Left kidney (tissue), 2 donors: Measurements from ENCODE around the gene CCSER1. TPM values are rescaled to one million over a fixed set of nuclear protein-coding genes. Genes with fewer than 3 reads are reported as not detected.
"Not testable (repeated sequence)": the region's sequence is repeated elsewhere in the genome, so short reads cannot be mapped to it uniquely, and the experiment has no call there.

Experiments used
- DNase-seq: peaks from one replicate; pipeline ENCODE4 v3.0.0-alpha.2; 2013
- polyA plus RNA-seq: library from polyadenylated mRNA; unstranded; fragments of 120-200 nt; gene quantifications from one replicate; pipeline ENCODE4 v1.2.1, GENCODE V29; 2013; ENCODE audit not compliant: insufficient read length

The CCSER1 gene
- polyA plus RNA-seq, 1 donor, result 22.4 TPM

DNA sequence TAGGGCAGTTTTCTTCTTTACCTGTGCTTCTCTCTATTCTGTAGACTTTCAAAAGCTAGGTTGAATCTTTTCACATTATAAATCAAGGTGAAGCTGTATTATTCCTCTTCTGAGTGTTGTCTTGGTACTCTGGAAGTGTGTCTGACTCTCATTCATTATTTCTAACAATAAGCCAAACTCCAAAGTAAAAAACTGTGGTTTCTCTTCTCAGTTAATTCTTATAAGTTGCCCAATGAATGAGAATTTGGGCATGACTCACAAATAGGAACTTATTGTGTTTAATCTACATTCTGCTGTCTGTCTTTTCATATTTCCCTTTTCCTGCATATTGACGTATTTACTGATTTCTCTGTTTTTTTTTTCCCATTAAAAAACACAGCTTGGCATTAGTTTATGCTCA is 714.5 kb downstream of the CCSER1 start:
- no peak for DNase-seq

DNA sequence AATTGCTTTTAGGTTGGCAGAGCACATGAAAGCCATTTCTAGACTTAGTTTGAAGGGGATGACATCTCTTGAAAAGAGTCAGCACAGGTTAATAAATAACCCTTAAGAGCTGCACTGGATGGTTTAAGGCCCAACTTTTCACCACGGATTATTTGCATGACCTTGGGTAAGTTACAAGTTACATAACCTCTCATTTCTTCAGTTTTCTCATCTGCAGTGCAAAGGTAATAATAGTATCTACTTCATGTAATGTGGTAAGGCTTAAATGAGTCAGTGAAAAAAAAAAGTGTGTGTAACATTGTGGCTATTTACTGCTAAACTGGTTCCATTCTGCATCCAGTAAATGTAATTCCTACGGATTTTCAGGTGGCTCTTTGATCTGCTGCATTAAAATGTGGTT is 715.8 kb downstream of the CCSER1 start:
- peak; percentile 3 for DNase-seq

DNA sequence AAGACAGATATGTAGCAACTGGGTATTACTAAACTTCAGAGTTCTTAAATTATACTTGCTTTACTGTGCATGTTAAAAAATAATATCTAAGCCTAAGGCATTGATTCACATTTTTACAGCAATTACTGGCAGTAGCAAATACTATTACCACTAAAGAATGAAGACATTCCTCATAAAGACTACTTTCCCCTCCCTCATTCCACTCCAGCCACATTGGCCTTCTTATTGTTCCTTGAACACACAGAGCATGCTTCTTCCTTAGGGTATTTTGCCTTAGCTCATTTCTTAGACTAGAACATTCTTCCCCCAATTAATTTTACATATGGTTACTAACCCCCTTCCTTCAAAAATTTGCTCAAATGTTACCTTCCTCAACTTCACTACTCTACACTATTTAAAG is 717.0 kb downstream of the CCSER1 start:
- DNase-seq, result no peak

DNA sequence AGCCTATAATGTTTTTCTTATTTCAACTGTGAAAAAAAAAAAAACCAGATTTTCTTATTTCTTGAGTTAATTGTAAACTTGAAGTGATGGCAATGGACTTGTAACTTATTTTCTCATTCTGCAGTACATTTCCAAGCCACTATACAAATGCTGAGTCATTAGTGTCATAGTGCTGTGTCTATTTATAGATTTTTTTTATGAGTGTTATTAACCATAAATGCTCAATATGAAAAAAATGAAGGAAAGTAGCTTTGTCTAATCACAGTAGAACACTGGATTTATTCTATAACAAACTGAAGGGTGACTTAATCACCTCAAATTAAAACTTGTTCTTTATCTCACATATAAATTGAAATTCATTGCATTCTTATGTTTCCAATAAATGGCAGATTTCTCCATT is 718.6 kb downstream of the CCSER1 start:
- no peak for DNase-seq

DNA sequence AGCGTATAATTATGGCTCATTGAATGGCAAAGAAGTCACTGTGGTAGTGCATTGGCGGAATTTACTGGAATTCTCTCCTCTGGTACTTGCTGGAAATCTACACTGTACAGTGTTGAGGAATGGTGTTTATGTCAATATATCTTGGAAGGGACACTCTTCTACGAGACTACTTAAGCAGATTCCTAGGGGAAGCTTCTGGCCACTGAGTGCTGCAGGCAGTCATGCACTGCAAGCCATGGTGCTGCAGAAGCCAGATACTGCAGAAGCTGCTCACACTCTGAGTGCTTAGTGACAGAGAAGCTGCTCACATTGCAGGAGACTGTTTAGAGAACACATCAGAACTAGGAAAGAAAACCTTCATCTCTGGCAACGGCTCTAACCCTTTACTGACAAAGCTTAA is 725.0 kb downstream of the CCSER1 start:
- peak; percentile 13 for DNase-seq

DNA sequence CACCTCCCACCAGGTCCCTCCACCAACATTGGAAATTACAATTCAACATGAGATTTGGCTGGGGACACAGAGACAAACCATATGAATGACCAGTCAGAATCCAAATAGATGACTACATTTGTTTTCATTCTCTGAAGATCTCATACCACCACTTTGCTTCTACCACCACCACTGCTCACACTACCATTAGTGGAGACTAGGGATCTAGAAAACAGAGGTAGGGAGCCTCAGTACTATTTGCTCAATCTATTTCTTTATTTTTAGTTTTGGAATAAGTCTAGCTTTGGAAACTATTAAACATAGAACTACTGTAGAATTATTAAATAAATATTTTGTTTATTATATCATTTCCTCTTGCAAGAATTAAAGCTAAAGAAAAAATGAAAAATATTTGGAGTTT is 727.9 kb downstream of the CCSER1 start:
- no peak for DNase-seq

DNA sequence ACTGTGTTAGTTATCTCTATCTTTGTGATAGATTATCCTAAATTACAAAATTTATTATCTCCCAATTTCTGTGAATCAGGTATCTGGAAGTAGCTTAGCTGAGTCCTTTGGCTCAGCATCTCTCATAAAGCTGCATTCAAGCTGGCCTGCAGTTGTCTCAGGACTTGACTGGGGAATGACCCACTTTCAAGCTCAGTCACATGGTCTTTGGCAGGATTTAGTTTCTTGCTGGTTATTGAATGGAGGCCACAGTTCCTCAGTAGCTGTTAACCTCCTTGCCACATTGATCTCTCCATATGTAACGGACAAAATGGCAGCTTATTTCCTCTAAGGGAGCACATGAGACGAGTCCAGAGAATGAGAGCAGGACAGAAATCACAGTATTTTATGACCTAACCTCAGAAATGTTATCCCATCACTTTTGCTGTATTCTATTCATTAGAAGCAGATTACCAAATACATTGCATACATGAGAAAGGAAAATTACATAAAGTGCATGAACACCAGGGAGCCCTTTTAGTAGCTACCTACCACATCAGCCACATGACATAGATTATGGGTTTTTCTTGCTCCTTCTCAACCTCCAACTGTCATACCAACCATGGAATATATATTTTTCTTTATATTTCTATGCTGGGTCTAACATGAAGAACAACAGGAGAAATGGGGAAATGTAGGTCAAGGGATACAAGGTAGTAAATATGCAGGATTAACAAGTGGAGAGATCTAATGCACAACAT is 730.1 kb downstream of the CCSER1 start:
- no peak for DNase-seq

DNA sequence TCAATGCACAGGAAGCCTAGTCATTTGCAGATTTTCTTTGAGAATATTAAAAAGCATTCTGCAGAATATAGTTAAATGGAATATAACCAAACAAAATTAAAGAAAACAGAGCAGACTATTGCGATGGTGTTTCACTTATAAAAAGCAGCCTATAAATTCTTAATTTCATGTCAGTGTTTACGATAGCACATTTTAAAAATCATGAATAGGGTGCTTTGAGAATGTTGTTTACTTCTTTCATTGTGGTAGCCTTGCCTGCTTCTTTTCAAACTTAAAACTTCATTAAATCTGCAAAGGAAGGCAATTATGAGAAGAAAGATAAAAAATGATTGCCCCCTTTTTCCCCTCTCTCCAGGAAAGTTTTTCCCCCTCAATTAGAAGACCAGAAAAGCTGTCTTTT is 748.6 kb downstream of the CCSER1 start:
- DNase-seq, result no peak

DNA sequence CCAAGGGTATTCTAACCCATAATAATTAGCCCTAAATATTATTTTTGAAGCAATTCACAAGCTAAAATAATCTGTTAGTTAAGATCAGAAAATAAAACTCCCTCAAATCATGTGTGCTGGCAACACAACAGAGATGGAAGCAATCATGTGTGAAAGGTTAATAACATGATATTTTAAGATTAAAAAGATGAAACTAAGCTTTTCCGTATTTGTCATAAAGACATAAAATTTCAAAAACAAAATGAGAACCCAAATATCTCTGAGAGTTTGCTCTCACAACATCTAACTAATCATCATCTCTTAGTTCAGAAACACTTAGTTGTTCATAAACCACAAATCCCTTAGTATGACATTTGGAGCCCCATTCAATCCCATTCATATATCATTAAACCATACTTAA is 749.1 kb downstream of the CCSER1 start:
- DNase-seq, result no peak

DNA sequence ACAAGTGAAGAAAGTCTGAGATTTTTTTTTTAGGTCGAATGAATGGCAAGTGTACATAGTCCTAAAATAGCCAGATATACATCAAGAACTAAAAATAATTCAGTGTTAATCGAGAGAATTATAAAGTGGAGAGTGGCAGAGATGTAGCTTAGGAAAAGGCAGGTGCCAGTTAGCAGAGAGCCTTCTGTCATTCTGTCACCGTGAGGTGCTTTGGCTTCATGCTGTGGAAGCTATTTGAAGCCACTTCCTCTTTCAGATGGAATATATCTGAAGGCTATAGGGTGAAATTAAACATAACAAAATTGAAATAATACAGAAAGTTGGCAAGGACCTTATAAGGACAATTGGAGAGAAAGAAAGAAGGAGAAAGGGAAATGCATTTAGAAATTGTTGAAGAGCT is 756.3 kb downstream of the CCSER1 start:
- DNase-seq, result no peak

DNA sequence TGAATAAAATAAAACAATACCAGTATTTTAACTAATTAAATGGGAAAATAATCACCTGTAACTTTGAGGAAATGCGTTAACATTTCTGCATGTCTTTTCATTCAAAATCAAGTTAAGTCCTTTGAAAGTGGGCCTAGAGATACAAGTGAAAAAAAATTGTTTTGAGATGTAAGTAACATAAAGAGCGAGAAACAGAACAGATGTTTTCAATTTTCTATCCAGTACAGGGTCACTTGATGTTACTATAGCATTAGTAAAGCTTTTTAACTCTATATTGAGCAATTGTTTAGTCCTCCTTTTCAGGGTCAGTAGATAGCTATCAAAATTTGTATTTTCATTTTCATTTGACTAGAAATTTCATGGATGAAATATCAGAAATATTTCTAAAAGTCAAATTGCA is 761.4 kb downstream of the CCSER1 start:
- DNase-seq, result no peak

DNA sequence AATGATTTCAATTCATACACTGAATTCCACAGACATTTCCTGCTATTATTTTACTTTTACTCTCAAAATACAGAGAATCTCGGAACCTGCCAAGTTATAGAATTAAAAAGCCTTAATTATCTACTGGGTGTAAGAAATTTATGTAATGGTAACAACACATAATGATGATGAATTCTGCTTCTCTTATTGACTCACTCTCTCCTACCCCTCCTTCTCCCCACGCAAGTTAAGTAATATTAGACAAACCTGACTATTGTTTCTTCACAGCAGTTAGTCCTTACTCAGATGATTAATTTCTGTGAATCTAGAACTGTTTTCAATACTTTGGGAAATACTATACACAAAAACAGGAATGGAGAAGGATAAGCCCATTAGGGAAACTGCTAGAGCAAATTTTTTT is 762.0 kb downstream of the CCSER1 start:
- no peak for DNase-seq

DNA sequence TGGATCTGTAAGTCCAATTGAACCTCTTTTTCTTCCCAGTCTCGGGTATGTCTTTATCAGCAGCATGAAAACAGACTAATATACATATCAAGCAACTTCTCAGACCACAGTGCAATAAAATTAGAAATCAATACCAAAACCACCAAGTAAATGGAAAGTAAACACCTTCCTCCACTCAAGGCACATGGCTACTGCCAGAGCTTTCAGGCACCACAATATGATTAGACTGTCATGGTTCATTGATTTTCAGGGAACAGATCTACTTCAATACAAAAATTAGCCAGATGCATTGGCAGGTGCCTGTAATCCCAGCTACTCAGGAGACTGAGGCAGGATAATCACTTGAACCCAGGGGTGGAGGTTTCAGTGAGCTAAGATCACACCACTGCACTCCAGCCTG is 776.2 kb downstream of the CCSER1 start:
- not testable (repeated sequence) for DNase-seq

DNA sequence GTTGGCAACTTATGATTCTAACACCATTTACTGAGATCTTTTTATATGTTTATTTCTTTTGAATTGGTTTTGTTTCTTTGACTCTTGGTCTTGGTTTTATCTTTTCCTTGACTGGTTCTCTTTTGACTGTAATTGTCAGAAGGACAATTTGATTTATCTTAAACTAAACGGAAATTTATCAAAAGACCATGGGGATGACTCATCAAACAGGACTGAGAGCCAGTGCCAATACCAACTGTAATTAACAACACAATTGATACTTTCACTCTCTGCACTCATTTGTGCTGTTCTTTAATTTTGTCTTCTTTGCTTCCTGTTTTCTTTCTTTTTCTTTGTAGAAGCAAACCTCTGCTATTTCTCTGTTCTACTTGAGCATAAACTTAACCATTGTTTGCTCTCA is 776.8 kb downstream of the CCSER1 start:
- DNase-seq, result no peak

DNA sequence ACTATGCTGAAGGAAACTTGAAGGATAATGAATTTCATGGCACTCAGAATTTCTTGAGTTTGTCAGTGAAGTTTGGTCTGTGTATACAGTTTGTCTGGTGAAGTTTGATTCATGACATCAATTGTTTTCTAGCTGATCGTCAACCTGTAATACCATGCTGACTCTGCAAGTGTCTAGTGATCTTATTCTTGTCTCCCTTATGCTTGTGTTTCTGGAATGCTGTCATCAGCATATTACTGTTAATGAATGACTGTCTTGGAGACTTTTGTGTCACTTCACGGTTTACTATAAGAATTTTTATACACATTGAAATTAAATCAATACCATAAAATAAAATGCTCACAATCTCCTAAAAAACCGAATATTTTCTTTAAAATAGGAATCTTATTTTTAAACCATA is 779.0 kb downstream of the CCSER1 start:
- no peak for DNase-seq

DNA sequence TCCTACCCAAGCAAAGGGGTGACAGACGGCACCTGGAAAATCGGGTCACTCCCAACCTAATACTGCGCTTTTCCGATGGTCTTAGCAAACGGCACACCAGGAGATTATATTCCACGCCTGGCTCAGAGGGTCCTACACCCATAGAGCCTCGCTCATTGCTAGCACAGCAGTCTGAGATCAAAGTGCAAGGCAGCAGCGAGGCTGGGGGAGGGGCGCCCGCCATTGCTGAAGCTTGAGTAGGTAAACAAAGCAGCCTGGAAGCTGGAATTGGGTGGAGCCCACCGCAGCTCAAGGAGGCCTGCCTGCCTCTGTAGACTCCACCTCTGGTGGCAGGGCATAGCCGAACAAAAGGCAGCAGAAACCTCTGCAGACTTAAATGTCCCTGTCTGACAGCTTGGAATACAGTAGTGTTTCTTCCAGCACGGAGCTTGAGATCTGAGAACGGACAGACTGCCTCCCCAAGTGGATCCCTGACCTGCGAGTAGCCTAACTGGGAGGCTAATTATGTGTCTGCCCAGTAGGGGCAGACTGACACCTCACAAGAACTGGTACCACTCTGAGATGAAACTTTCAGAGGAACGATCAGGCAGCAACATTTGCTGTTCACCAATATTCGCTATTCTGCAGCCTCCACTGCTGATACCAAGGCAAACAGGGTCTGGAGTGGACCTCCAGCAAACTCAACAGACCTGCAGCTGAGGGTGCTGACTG is 784.7 kb downstream of the CCSER1 start:
- DNase-seq, result not testable (repeated sequence)

DNA sequence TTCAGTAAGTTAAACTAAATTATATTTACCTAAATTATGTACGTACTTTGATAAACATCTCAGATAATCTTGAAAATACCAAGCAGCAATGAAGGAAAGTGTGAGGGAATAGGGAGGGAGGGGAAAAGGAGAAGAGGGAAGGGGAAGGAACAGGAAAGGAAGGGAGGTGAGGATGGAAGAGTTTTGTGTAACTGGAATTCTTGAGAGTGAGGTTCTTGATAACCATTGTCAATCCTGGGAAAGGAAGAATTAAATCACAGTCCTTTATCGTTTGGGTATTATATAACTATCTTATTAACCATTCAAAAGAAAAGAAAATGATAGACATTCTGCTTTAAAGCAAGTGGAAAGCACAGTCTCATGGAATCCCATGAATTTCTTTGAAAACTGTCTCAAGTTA is 795.0 kb downstream of the CCSER1 start:
- DNase-seq, result no peak

DNA sequence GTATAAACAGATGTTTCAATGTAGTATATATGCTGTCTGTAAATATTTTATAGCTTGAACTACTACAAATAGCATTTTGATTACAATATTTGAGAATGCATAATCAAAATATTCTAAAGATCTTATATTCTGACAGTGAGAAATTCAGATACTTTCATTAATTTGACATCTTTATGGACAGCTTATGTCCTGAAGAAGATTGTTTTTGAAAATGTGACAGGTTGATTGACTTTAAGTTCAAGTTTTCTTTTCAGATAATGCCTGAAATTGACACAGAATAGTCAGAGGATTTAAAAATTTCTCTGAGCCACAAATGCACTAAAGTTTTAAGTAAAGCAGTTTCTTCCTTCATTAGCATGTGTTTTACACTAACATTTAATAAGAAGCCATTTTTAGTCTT is 799.8 kb downstream of the CCSER1 start:
- DNase-seq, result no peak

DNA sequence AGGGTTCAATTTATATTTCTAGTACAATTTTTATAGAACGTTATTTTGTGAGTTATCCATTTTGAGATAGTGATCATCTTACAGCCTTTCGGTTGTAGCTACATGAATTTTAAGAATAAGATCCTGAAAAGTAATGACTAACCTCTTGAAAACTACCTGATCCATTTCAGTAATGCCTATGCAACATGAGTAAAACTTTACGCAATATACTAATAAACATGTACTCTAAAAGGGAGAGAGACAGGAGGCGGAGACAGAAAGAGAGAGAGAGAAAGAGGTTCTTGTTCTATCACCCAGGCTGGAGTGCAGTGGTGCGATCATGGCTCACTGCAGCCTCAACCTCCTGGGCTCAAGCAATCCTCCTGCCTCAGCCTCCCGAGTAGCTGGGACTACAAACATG is 816.1 kb downstream of the CCSER1 start:
- no peak for DNase-seq

DNA sequence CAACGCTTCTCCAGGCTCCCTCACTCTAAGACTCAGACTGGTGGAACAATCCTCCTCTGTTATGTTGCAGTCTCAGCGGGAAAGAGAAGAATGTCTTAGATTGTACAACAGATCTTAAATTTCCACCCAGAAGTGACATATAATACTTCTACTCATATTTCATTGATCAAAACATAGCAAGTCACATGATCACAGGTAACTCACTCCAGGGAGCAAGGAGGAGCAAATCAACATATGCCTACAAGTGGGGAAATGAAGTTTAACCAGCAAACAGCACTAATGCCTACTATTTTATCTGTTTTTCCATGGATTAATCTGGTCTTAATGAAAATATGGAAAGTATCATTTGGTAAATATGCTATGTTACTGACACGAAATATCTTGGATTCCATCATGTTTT is 819.8 kb downstream of the CCSER1 start:
- no peak for DNase-seq

DNA sequence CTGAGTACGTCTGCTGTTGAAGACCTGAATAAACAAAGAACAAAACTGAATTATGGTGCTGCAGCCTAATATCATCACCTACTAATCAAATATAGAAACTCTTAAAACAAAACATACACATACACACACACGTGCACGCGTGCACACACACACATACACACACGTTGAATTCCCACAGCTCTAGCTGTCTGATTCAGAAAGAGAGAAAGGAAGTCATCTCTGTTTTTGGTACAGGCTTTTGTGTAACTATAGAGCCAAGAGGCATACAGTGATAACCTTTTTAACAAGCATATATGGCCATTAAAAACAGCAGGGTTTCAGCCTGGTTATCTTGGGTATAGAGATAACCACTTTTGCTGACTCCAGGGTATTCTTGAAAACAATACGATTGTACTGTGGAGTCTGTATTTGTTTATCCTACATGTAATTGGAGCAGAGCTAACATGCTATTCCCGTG is 823.2 kb downstream of the CCSER1 start:
- DNase-seq, result no peak

DNA sequence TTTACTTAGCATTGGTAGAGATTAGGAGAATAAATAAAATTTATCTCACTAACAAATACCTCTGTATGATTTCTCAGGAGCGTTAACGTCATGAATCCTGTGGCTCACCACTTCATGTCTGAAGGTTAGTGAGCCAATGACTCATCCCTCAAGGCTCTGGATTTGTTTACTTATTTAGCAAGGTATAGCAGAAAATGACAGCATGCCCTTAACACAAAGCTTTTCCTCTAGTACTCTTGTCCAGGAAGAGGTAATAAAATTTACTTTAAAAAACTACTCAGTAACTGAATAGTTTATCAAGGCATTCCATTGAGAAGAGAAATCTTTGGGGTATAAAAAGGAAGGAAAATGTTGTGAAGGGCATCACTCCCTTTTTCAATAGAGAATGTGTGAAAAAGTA is 823.8 kb downstream of the CCSER1 start:
- DNase-seq, result no peak

DNA sequence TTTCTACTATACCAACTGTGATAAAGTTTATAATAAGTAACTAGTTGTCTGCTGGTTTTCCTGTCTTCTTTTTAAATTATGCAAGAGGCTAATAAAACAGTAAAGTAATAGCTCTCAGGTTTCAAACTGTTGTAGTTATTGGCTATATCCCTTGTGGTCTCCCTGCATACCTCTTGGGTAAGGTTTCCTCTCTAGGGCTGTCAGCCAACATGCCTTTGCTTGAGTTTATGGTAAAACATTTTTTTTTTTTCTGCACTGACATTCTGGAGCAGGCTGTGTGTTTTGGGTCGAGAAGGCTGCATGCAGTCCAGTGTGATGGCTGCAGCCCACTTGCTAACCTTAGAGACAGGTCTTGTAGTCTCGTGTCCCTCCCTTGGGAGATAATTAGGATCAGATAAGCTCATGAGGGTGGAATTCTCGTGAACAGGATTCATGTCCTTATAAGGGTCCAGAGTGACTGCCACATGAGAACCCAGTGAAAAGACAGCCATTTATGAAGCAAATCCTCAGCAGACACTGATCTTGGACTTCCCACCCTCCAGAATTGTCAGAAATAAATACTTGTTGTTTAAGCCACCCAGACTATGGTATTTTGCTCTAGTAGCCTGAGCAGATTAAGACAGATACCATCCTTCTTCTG is 831.2 kb downstream of the CCSER1 start:
- peak; percentile 18 for DNase-seq
